Fibroblast of mammary gland (primary cell): ENCODE results near the gene FRMD1.

Source experiments
- DNase-seq: peaks from one replicate; pipeline ENCODE4 v3.0.0-alpha.2; 2010; ENCODE audit warnings: low read depth
- H3K4me3 ChIP-seq: 2 replicates; pipeline ENCODE4 v1.5.1; 2011; ENCODE audit warnings: low read depth, mild to moderate bottlenecking, low read length, moderate library complexity; ENCODE audit not compliant: control insufficient read depth
- CTCF ChIP-seq: conservative IDR thresholded peaks from 2 replicates; pipeline ENCODE4 v1.5.1; 2011; ENCODE audit warnings: low read depth, low read length, inconsistent platforms; ENCODE audit not compliant: control insufficient read depth, insufficient read depth

Gene FRMD1

DNA sequence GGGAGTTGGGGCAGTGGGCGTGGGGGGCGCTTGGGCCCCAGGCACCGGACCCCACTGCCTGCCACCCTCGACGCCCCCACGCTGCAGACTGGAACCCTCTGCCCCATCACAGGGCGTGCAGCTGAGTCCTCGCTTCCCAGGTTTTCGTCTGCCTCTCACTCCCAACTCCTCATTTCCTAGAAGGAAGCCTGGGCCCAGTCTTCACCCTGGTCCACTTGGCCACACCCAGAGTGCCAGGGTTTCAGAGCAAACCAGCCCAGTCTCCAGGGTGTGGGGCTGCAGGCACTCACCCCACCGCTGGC, 30.3 kb downstream of the FRMD1 start:
- no peak for DNase-seq
- TF ChIP-seq CTCF: no peak
- H3K4me3 ChIP-seq: no peak overlapping the region

- TF ChIP-seq CTCF: no peak
- no peak overlapping the region for H3K4me3 ChIP-seq
- no peak for DNase-seq
Observed at GRCh38 chr6:168047841-168048723, 30.9 kb downstream of the FRMD1 start.

DNA sequence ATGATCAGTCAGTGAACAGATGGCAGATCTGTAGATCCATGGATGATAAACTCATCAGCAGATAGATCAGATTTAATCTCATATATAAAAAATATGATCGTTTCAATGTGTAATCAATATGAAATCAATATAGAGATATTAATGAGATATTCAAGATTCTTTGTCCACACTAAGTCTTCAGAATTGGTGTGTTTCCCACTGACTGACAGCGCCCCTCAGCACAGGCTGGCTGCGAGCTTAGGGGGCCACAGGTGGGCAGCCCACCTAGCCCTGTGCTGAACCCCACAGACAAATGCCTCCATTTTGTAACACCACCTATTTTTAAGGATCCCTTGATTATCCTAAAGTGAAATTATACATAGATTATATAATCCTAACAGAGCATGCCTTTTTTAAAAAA, 32.3 kb downstream of the FRMD1 start:
- H3K4me3 ChIP-seq: no peak overlapping the region
- no peak for TF ChIP-seq CTCF
- no peak for DNase-seq

DNA sequence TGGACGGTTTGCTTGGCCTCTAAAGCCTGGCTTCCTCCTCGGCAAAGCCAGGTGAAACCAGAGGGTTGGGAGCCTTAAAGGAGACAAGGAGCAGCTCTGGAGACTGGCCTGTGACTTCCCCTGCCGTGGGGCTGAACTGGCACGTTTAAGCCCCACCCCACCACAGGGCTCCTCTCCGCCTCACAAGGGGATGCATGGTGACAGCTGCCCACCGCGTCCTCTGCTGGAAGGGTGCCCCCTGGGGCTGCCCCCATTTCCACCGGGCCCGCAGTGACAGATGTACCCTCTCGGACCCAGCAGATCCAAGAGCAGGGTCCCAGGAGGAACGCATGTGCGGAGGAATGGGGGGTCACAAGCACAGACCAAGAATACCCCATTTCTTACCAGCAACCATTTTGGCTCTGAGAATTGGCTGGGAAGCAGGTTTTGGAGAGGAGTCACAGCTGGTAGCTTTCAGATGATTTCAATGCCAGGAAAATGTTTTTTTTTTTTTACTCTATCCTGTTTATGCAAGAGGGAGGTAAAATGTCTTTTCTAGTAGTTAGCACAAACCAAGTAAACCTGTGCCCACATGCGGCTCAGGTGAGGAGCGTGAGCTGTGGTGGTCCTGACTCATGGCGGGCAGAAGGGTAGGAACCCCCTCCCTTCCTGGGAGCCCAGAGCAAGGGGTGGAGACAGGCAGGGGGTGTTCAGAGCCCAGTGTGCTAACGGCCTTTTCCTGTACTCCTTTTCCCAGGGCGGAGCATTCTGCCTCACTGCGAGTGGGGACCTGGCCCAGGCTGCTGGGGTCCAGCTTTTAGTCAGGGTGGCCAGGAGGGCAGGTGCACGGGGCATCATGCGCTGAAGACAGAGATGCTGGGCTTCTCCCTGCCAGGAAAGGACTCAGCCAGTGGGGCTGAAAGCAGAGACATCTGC, 33.0 kb downstream of the FRMD1 start:
- H3K4me3 ChIP-seq: no peak overlapping the region
- DNase-seq: no peak
- TF ChIP-seq CTCF: no peak

DNA sequence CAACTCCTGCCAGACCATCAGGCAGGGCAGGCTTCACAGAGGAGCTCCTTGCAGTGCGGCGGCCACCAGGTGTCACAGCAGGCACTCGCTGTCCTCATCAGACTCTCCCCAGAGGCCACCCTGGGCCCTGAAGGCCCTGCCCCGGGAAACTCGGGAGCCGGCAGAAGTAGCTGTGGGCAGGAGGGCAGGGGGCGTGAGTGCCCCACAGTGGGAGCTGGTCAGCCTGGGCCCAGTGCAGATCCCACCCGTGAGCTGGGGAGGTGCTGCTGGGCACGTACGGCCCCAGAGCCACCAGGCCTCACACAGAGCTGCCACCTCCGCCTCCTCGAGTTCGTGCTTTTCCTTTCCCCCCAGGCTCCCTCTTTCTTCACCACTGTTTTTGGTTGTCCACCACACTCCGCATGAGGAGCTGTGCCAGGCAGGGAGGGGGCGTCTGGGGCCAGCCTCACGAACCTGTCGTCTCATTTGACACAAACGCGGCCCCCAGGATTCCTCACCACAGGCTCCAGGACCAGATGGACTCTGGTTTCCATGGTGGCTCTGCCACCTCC, 33.8 kb downstream of the FRMD1 start:
- TF ChIP-seq CTCF: no peak
- no peak for DNase-seq
- no peak overlapping the region for H3K4me3 ChIP-seq

DNA sequence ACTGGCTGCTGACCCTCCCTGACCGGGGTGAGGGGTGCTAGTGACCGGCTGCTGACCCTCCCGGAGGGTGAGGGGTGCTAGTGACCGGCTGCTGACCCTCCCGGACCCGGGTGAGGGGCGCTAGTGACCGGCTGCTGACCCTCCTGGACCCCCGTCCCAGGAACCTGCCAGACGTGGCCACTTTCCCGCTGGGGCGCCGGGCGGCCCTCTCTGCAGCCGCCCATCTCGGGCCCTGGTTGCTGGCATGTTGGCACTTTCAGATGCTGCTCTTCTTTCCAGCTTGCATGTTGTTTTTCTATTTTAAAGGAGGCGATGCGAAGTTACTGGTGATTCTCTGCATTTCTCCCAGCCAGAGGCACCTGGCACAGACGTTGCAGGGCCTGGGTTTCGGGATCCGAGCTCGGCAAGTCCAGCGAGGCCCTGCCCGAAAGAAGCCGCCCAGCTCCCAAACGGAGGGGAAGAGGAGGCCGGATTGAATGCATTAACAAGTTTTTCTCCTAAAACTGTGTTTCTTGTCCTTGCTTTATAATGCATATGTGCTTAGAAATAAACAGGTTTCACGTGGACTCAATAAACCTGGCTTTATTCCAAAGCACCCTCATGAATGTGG, 34.4 kb downstream of the FRMD1 start:
- no peak for TF ChIP-seq CTCF
- DNase-seq: no peak
- H3K4me3 ChIP-seq: no peak overlapping the region
